ENCODE data around the gene ACSBG1. TPM values are rescaled to one million over a fixed set of nuclear protein-coding genes. Genes with fewer than 3 reads are reported as not detected.
A peak's percentile ranks its signal among the peaks of the same experiment; 100 is the strongest.

Gene ACSBG1
- total RNA-seq, 4 donors from 2014 or later = 1.5 TPM; not detected in 3

DNA sequence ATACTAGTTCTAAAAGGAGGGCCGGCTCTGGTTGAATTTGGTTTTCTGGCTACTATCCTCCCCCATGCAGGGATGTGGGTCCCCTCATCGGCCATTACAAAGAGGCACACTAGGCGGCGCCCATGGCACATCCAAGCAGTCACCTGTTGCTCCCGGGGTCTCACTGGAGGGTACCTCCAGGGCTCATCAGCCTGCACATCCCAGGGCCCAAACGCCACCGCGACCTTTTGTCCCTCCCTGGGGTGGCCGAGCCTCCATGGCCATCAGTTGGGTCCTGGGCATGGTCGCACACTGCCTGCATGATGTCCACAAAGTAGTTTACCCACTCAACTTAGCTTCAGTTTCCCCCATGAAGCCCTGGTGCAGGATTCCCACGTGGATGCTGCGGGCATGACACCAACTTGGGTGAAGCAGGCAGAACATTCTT is 56.9 kb downstream of the ACSBG1 start:
- 20 to 26% methylated on average over 1 to 12 of the region's 12 CpGs for WGBS, 2 donors (ENCODE audit: low coverage in 1 of 2)
- DNase-seq = peak; percentile 51
- H3K9me3 ChIP-seq = no peaks in the 10 kb centered on the region
- no peak overlapping the region for H3K27ac ChIP-seq
- in situ Hi-C loops (cut with MboI; ENCODE audit: low pct_ligation_motif_present in 1 of 4, low pct_unique_long_range_greater_than_20kb in 1 of 4, low sequenced_read_pairs in 3 of 4) (no loop called here), intact Hi-C loops (cut with DNase I; ENCODE audit: low total_unique reads) (loop anchor here (5.0 kb wide), 1 partner anchor 65 kb away; no protein-coding TSS in a partner anchor)
- H3K4me1 ChIP-seq = no peaks in the 10 kb centered on the region
- H3K27me3 ChIP-seq = no peaks in the 10 kb centered on the region
- no peaks in the 10 kb centered on the region for H3K36me3 ChIP-seq
- TF ChIP-seq POLR2AphosphoS5 (IDR thresholded peaks at IDR 0.05) = no peak
- no peak for TF ChIP-seq EP300 (IDR thresholded peaks at IDR 0.05; ENCODE audit: low read depth)
- no peak for TF ChIP-seq POLR2A (IDR thresholded peaks at IDR 0.05)
- TF ChIP-seq, protein P1, sequence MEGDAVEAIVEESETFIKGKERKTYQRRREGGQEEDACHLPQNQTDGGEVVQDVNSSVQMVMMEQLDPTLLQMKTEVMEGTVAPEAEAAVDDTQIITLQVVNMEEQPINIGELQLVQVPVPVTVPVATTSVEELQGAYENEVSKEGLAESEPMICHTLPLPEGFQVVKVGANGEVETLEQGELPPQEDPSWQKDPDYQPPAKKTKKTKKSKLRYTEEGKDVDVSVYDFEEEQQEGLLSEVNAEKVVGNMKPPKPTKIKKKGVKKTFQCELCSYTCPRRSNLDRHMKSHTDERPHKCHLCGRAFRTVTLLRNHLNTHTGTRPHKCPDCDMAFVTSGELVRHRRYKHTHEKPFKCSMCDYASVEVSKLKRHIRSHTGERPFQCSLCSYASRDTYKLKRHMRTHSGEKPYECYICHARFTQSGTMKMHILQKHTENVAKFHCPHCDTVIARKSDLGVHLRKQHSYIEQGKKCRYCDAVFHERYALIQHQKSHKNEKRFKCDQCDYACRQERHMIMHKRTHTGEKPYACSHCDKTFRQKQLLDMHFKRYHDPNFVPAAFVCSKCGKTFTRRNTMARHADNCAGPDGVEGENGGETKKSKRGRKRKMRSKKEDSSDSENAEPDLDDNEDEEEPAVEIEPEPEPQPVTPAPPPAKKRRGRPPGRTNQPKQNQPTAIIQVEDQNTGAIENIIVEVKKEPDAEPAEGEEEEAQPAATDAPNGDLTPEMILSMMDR (IDR thresholded peaks at IDR 0.05) = peak; percentile 38 to 63 (median 57)
- no peak overlapping the region for H3K4me3 ChIP-seq

DNA sequence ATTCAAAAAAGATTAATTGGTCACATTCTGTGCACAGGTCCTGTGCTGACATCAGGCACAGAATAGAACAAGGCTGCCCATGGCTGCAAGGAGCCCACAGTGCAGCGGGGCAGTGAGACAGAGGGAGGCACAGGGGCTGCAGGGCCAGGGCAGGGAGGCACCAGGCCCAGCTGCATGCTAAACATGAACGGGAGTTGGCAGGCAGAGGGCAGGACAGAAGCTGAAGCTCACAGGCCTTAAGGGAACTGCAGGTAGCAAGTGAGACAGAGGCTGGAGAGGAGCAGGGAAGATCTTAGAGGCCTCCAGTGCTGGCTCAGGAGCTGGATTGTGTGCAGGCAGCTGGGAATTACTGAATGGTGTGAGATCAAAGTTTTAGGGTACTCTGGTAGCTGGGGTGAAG is 59.0 kb downstream of the ACSBG1 start:
- WGBS, 2 donors (ENCODE audit: low coverage in 1 of 2) = 48% methylated on average over 2 of the region's 2 CpGs; no CpG with 5 or more reads in 1 of the 2 donors
- intact Hi-C loops (cut with DNase I; ENCODE audit: low total_unique reads) (loop anchor here (5.0 kb wide), 1 partner anchor 67 kb away; no protein-coding TSS in a partner anchor), in situ Hi-C loops (cut with MboI; ENCODE audit: low pct_ligation_motif_present in 1 of 4, low pct_unique_long_range_greater_than_20kb in 1 of 4, low sequenced_read_pairs in 3 of 4) (no loop called here)
- no peak for DNase-seq
- Histone ChIP-seq H3K36me3 (peaks cover 0 to 18% (median 5%) of the 10 kb centered on the region in 4 donors), H3K27ac (no peak overlapping the region), H3K9me3 (no peaks in the 10 kb centered on the region), H3K4me3 (no peak overlapping the region), H3K4me1 (no peaks in the 10 kb centered on the region), H3K27me3 (no peaks in the 10 kb centered on the region)
- TF ChIP-seq EP300 (IDR thresholded peaks at IDR 0.05; ENCODE audit: low read depth) = no peak

DNA sequence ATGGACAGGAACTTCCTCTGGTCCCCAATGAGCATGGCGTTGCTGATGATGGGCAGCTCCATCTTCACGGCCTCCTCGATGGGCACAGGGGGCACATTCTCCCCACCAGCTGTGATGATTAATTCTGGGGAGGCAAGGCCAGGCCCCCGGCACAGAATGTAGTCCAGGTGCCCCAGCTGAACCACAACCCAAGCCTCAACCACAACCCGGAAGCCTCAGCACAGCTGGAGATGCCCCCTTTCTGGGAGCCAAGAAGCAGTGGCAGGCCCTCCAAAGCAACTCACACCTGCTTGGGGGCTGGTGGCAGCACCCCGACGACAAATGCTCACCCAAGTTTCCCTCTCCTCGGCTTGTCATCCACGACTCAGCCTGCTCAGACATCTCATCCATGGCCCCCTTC is 60.0 kb downstream of the ACSBG1 start:
- H3K27ac ChIP-seq = no peak overlapping the region
- WGBS, 2 donors (ENCODE audit: low coverage in 1 of 2) = 68% methylated on average over 9 of the region's 9 CpGs; no CpG with 5 or more reads in 1 of the 2 donors
- no peaks in the 10 kb centered on the region for H3K27me3 ChIP-seq
- no peaks in the 10 kb centered on the region for H3K9me3 ChIP-seq
- in situ Hi-C loops (cut with MboI; ENCODE audit: low pct_ligation_motif_present in 1 of 4, low pct_unique_long_range_greater_than_20kb in 1 of 4, low sequenced_read_pairs in 3 of 4) = no loop called here
- peaks cover 0 to 24% (median 10%) of the 10 kb centered on the region in 4 donors for H3K36me3 ChIP-seq
- H3K4me3 ChIP-seq = no peak overlapping the region
- no peaks in the 10 kb centered on the region for H3K4me1 ChIP-seq
- TF ChIP-seq, protein P1 (IDR thresholded peaks at IDR 0.05) = no peak
- TF ChIP-seq POLR2AphosphoS5 (IDR thresholded peaks at IDR 0.05) (no peak), POLR2A (IDR thresholded peaks at IDR 0.05) (no peak), EP300 (IDR thresholded peaks at IDR 0.05; ENCODE audit: low read depth) (no peak)
- intact Hi-C loops (cut with DNase I; ENCODE audit: low total_unique reads) = no loop called here
- peak; percentile 49 for DNase-seq

DNA sequence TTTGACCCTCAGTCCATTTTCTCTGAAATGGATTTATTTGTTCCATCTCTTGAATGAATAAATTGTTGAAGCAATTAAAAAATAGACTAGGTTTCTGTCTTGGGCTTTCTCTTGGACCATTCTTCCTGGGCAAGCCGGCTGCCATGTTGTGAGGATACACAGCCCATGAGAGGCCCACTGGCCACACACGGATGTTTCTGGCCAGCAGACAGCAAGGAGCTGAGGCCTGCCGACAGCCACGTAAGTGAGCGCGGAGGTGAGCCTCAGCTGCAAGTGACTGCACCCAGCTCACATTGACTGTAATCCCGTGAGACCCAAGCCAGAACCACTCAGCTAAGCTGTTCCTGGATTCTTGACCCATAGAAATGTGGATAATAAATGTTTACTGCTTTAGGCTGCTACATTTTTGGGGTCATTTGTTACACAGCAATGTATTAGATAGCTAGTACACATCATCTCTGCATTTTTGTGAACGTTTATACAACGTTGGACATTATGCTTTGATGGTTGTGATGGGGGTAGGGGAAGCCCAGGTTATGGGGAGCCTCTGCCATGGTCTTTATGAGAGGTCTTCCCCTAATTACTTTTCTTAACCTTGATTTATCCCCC is 62.4 kb downstream of the ACSBG1 start:
- 99 to 100% methylated on average over 2 to 9 of the region's 9 CpGs for WGBS, 2 donors (ENCODE audit: low coverage in 1 of 2)
- intact Hi-C loops (cut with DNase I; ENCODE audit: low total_unique reads) = no loop called here
- in situ Hi-C loops (cut with MboI; ENCODE audit: low pct_ligation_motif_present in 1 of 4, low pct_unique_long_range_greater_than_20kb in 1 of 4, low sequenced_read_pairs in 3 of 4) = no loop called here
- Histone ChIP-seq H3K4me1 (no peaks in the 10 kb centered on the region), H3K4me3 (no peak overlapping the region), H3K9me3 (no peaks in the 10 kb centered on the region), H3K27me3 (no peaks in the 10 kb centered on the region), H3K27ac (peak overlapping the region in 1 of 4 donors; percentile 24), H3K36me3 (peaks cover 0 to 48% (median 21%) of the 10 kb centered on the region in 4 donors)
- no peak for DNase-seq
- TF ChIP-seq POLR2AphosphoS5 (IDR thresholded peaks at IDR 0.05) (no peak), POLR2A (IDR thresholded peaks at IDR 0.05) (no peak), EP300 (IDR thresholded peaks at IDR 0.05; ENCODE audit: low read depth) (no peak)
- TF ChIP-seq, protein P1 (IDR thresholded peaks at IDR 0.05) = no peak

Data from transverse colon (tissue), 4 donors.